NCI-H1105 (cell line): ENCODE results near the gene CALB2.
A peak's percentile ranks its signal among the peaks of the same experiment; 100 is the strongest.

ENCODE experiments used
- DNase-seq: peaks from one replicate; lab custom pipeline; 2025; lab: John Stamatoyannopoulos, UW

The CALB2 gene

DNA sequence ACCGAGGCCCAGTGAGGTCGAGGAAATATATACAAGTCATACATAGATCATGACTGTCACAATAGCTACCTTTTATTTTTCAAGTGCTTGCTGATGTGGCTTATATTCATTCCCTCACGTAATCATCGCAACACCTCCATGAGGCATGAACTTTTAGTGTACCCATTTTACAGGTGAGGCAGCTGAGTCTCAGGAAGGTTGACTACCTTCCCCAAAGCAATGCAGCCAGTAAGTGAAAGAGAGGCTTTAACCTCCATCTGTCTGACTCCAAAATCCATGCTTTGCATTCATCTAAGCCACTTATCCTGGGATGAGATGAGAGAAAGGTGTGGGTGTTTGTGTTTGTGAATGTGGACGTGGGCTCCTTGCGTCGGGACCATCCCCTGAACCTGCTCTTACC is 30.8 kb downstream of the CALB2 start:
- no peak for DNase-seq

DNA sequence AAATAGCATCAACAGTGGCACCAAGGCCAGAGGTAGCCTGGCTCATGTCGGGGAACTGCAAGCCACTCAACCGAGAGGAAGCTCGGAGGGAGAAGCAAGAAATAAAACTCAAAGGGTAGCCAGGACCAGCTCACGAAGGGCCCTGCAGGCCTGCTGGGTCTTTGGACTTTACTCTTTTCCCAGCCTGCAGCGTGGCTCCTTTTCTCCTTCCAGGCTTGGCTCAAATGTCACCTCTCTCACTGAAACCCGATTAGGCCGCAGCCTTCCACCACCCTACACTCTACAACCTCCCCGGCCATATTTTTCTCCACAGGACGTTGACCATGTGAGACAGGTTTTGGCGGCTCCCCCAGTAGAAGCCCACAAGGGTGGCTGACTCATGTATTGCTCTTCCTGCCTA is 38.1 kb downstream of the CALB2 start:
- DNase-seq, result no peak

DNA sequence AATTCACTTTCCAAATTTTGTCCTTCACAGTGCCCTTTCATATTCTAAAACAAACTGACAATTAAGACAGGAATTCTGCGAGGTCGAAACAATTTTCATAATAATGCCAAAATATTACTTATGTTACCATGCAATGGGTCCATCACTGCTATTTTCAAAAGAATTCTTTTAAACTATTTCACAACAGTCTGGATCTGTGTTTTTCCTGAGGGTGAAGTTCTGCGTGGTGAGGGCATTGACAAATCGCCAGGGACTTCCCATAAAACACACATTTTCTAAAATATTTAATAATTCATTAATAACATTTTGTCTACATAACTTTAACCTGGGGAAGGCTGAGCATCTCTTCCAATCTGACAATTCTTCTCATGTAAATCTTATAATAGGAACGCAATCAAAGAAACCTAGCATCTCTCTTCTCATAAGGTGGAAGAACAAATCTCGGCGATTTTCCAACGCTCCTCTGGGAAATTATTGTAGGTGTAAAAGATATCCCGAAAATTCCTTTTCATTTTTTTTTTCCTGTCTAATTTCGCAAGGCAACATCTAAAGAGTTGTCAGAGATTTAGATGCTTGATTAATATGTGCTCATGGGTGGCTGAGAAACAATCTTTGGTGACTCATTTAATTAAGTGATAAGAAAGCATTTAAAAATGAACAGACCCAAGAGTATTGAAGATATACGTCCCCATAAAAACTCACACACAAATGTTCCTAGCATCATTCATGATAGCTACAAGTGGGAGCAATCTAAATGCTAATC is 41.5 kb downstream of the CALB2 start:
- no peak for DNase-seq

DNA sequence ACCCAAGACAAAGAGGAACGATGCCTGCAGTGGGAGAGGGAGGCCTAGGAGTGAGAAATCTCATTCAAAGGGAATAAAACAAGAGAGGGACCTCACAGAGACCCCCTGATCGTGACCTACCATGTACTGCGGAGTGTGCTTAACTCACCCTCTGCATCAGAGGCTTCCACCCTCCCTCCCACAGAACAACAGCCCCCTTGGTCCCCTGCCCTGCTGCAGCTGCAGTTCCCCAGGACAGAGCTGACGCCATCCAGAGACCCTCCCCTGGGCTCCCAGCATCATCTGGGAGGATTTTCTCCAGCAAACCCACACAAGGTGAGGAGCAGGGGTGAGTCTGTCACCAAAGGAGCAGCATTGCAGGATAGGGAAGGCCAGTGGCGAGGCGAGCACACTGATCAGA is 43.5 kb downstream of the CALB2 start:
- DNase-seq, result no peak

DNA sequence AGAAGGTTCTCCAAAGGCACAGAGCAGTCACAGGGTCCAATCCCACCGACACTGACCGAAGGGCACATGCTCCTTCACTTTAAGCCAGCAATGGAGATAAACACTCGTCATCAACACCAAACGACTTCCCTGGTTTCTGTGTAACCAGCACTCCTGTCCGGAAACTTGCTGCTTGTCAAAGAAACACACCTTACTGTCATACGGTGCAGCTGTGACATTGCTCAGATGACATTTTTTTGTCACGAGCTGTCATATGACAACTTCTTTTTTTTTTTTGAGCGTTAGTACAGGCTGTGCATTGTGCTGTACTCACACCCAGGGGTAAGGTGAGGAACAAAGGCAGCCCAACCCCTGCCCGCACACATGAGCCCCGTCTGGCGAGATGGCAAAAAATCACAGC is 44.2 kb downstream of the CALB2 start:
- DNase-seq, result no peak

- DNase-seq, result no peak
Observed at GRCh38 chr16:71404364-71404763, 45.8 kb downstream of the CALB2 start.

GRCh38 chr16:71406316-71406715 is 47.8 kb downstream of the CALB2 start:
- DNase-seq, result no peak

DNA sequence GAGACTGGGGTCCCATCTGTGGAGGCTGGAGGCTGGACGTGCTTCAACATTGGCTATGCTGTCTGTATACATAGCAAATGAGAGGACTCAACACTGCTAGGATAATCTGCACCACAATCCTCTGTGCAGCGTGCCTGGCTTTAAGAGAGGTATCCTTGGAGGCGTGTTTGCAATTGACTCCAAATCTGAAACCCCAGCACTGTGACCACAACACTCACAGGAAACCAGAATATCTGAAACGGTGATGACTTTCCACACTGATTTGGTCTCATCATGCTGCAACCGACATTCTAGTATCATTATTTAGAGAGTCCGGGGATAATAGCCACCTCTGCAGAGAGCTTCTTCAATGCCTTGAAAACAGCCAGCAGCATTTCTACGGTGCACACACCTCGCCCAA is 48.2 kb downstream of the CALB2 start:
- DNase-seq, result no peak

DNA sequence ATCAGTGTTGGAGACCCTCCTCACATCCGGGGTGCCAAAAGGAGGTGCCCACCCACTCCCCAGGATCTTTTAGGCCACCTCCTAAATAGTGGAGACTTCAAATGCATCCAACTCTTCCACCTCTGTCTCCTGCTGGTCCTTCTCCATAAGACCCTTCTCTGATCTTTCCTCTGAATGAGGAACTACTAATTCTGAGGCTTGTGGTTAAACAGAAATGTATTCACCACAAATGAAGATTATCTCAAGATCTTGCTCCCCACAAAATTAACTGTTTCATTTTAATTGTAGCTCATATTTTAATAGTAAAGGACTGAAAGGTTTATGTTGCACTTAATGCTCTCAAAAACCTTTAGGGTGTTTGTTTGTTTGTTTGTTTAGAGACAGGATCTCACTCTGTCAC is 49.2 kb downstream of the CALB2 start:
- DNase-seq, result no peak

GRCh38 chr16:71408536-71408935 is 50.0 kb downstream of the CALB2 start:
- DNase-seq, result no peak

- DNase-seq, result no peak
Observed at GRCh38 chr16:71409011-71409775, 50.7 kb downstream of the CALB2 start.

- DNase-seq, result no peak
Observed at GRCh38 chr16:71410146-71410545, 51.6 kb downstream of the CALB2 start.

DNA sequence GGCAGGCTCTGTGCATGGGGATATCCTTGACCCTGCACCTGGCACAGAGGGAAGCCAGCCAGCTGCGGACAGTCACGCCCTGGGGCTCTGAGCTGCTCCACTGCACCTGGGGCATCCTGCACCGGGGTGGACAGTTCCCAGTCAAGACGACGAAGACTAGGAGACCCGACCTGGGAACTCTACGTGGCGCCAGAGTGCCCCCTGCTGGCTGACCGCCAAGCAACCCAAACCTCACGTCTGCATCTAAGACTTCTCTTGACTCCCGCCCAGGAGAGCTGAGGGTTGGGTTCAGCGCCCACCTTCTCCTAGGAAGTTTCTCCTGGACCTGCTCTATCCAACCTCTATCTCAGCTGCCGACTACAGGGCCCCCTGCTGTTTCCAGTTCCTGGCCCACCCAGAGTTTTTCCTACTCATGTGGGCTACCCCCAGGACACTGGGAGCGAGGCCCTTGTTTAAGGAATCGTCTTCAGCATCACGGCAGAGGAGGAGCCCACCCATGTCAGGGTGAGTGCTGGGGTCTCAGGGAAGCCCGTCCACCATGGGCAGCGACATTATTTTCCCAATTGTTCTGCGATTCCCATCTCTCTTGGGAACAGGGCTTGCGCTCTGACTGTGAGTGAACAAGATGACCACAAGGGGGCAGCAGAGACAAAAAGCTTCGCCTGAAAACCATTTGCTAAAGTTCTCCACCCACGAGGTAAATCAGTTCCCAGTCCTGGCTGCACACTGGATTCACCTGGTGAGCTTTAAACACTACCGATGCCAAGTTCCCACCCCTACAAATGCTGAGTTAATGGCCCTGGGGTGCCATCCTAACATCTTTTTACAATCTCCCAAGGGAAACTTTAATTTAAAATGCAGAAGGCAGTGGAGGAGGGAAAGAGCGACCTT is 54.0 kb downstream of the CALB2 start:
- peak; percentile 56 for DNase-seq

- DNase-seq, result no peak
Observed at GRCh38 chr16:71413341-71413740, 54.8 kb downstream of the CALB2 start.

DNA sequence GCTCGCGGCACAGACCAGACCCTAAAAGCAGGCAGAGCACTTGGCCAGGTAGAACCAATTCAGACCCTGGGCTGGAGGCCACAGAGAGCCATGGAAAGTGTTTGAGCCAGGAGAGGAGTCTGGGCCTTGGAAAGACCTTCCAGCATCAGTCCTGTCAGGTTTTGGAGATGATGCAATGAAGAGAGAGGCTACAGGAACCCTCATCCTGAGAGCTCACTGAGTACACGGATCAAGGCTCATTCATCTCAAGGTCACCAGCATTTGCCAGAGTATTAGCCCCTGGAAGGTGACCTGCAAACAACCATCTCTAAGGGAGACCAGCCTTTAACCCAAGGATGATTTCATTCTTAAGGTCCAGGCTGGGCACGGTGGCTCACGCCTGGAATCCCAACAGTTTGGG is 55.5 kb downstream of the CALB2 start:
- no peak for DNase-seq

DNA sequence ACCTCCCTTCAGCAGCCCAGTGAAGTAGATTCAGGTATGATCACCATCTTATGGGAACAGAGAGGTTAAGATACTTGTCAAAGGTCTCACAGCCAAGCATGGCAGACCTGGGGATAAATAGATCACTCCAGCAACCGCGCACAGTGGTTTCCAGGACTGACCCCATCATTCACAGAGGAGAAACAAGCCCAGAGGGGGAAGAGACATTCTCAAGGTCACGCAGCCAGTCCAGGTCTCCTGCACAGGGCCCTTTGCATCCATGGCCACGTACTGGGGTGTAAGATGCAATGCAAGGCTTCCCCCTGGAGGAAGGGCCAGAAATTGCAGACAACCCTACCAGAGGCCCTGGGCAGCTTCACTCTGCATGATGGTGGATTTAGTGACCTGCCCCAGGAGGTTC is 63.4 kb downstream of the CALB2 start:
- no peak for DNase-seq

DNA sequence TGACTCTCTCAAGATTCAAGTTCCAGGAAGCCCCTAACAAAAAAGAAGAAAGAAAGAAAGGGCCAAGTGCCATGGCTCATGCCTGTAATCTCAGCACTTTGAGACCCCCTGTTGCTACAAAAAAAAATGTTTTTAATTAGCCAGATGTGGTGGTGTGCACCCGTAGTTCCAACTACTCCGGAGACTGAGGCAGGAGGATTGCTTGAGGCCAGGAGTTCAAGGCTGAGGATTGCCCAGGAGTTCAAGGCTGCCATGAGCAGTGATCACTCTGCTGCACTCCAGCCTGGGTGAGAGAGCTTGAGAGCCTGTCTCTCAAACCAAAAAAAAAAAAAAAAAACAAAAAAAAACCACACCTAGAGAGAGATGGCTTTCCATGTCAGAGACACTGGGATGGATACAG is 64.5 kb downstream of the CALB2 start:
- DNase-seq, result no peak

DNA sequence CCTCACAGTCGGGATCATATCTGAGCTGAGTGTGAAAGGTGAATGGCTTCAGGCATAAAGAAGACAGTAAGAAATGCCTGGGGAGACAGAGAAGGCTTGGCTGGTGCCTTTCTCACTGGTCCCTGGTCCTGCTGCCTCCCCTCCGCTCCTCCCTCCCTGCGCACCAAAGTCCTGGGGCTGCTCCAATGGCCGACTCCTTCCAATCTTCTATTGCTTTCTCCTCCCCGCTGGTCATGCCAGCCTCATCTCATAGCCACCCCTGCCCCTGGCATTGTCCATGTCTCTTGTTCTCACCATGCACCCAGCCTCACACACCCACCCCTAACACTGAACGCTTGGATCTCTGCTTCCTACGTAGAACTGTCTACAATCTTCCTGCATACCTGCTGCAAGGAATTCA is 65.3 kb downstream of the CALB2 start:
- DNase-seq, result no peak

- no peak for DNase-seq
Observed at GRCh38 chr16:71424626-71425025, 66.1 kb downstream of the CALB2 start.

DNA sequence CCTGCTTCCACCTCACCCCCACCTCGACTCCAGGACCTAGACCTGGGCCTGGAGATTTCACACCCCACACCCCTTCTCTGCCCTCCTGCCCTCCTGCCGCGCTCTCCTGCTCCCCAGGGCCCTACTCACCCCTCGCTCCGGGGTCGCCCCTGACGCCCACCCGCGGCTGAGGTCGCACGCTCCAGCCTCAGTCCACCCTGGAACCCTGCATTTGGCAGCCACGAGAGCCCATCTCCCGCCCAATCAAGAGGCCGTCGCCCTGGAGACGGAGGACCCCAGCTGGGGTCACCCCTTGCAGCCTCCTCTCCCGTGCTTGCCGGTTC is 67.2 kb downstream of the CALB2 start:
- no peak for DNase-seq

- DNase-seq, result no peak
Observed at GRCh38 chr16:71426069-71426879, 67.8 kb downstream of the CALB2 start.
